HepG2 (cell line): ENCODE measurements around the gene MCF2L. TPM values are rescaled to one million over a fixed set of nuclear protein-coding genes. Genes with fewer than 3 reads are reported as not detected.

Experiments
- BHLHE40 ChIP-seq: IDR thresholded peaks from 2 replicates; pipeline ENCODE4 v1.6.1; 2011; ENCODE audit warnings: low read length, improper control_type of control experiment
- GFI1 ChIP-seq: sonication (generic); formaldehyde crosslinking; IDR thresholded peaks from 2 replicates; pipeline ENCODE4 v1.5.0; 2020; ENCODE audit warnings: missing genetic modification reagents, mild to moderate bottlenecking, borderline replicate concordance
- GZF1 ChIP-seq: sonication (generic); formaldehyde crosslinking; IDR thresholded peaks from 2 replicates; pipeline ENCODE4 v1.5.1; 2020; ENCODE audit warnings: mild to moderate bottlenecking, missing genetic modification reagents
- HMGXB4 ChIP-seq, 2 experiments: sonication (generic) in 1 of 2; formaldehyde crosslinking in 1 of 2; IDR thresholded peaks; 2 replicates each; pipeline versions ENCODE4 v1.4.0 to v1.6.1; 2018 to 2020; ENCODE audit warnings: missing genetic modification reagents in 2 of 2, borderline replicate concordance in 1 of 2, low read depth in 1 of 2, mild to moderate bottlenecking in 1 of 2, missing biosample characterization in 1 of 2
- HNRNPL ChIP-seq: fragments of 200-400 bp; formaldehyde crosslinking; IDR thresholded peaks from 2 replicates; pipeline ENCODE4 v1.6.1; 2017; ENCODE audit warnings: mild to moderate bottlenecking, low read depth, low read length
- IRF1 ChIP-seq: sonication (generic); formaldehyde crosslinking; IDR thresholded peaks from 2 replicates; pipeline ENCODE4 v1.4.0; 2020; ENCODE audit warnings: low read depth, mild to moderate bottlenecking, missing genetic modification reagents
- IRF2 ChIP-seq: IDR thresholded peaks from 2 replicates; pipeline ENCODE4 v1.6.1; 2018; ENCODE audit warnings: missing genetic modification reagents, missing compliant biosample characterization
- PATZ1 ChIP-seq: sonication (generic); formaldehyde crosslinking; IDR thresholded peaks from 2 replicates; pipeline ENCODE4 v1.4.0; 2020; ENCODE audit warnings: missing genetic modification reagents
- RARA ChIP-seq: IDR thresholded peaks from 2 replicates; pipeline ENCODE4 v1.6.1; 2016; ENCODE audit warnings: missing genetic modification reagents, missing compliant biosample characterization
- RFXANK ChIP-seq: IDR thresholded peaks from 2 replicates; pipeline ENCODE4 v1.6.1; 2016
- SMC3 ChIP-seq: IDR thresholded peaks from 2 replicates; pipeline ENCODE4 v1.6.1; 2011; ENCODE audit warnings: low read length, improper control_type of control experiment
- ZFP36 ChIP-seq: fragments of 150-350 bp; IDR thresholded peaks from 2 replicates; pipeline ENCODE4 v1.6.1; 2018; ENCODE audit warnings: borderline replicate concordance, low read length, low read depth; ENCODE audit not compliant: partially characterized antibody
- ZFP90 ChIP-seq: sonication (generic); formaldehyde crosslinking; IDR thresholded peaks from 2 replicates; pipeline ENCODE4 v1.8.0; 2022; ENCODE audit warnings: missing genetic modification reagents, mild to moderate bottlenecking, inconsistent platforms, borderline replicate concordance
- ZNF609 ChIP-seq: sonication (generic); formaldehyde crosslinking; IDR thresholded peaks from 2 replicates; pipeline ENCODE4 v1.4.0; 2020; ENCODE audit warnings: mild to moderate bottlenecking, missing genetic modification reagents, borderline replicate concordance
- ZNF619 ChIP-seq: sonication (generic); formaldehyde crosslinking; IDR thresholded peaks from 2 replicates; pipeline ENCODE4 v1.4.0; 2020; ENCODE audit warnings: mild to moderate bottlenecking, missing genetic modification reagents
- ZNF639 ChIP-seq: conservative IDR thresholded peaks from 2 replicates; pipeline ENCODE4 v1.6.1; 2018; ENCODE audit warnings: missing genetic modification reagents
- ZSCAN9 ChIP-seq: IDR thresholded peaks from 2 replicates; pipeline ENCODE4 v1.6.1; 2016; ENCODE audit warnings: borderline replicate concordance
- polyA plus RNA-seq, 8 experiments: library from polyadenylated mRNA; depleted of rRNA in 3 of 8; stranded (reverse) in 7 of 8; unstranded in 1 of 8; fragments of >200 nt; fragmentation: Illumina TruSeq in 4 of 8; extraction: Trizol in 4 of 8; gene quantifications; 2 replicates each; pipeline versions ENCODE4 v1.2.1 to v1.2.3, GENCODE V29; 2011 to 2016; ENCODE audit warnings: low read depth in 4 of 8, missing spikeins in 1 of 8, mixed read lengths in 1 of 8; ENCODE audit not compliant: insufficient read depth in 1 of 8
- total RNA-seq, 5 experiments: library from RNA; depleted of rRNA; stranded (reverse); fragments of >200 nt; fragmentation: Illumina TruSeq; extraction: Trizol; gene quantifications; 2 replicates each; pipeline ENCODE4 v1.2.3, GENCODE V29; 2016; ENCODE audit warnings: low read depth in 1 of 5

MCF2L gene
- total and polyA plus RNA-seq, 2 of the 13 experiments (the other 11 are each of a cell fraction or from before 2014, with no cell fraction given), result 19.4 to 28.4 TPM

GRCh38 chr13:112951674-112952371, 17.2 kb upstream of the MCF2L start (continued):
- TF ChIP-seq PATZ1 (peak; percentile 64), ZNF639 (CRISPR knock-in tag) (no peak), ZFP90 (CRISPR knock-in tag) (no peak), HMGXB4 (CRISPR knock-in tag; IDR thresholded peaks at IDR 0.05; ENCODE audit: borderline replicate concordance in 1 of 2, low read depth in 1 of 2) (peak in 1 of 2 experiments; percentile 47; a peak in 1 of 4 replicates), ZSCAN9 (CRISPR knock-in tag) (peak; percentile 66), IRF2 (CRISPR knock-in tag) (peak; percentile 66), IRF1 (CRISPR knock-in tag) (peak; percentile 66; the same call in 1 of the 2 replicates), ZFP36 (no peak), GZF1 (CRISPR knock-in tag) (no peak), RFXANK (CRISPR knock-in tag) (peak; percentile 62; the same call in 1 of the 2 replicates), SMC3 (no peak; the same call in 1 of the 2 replicates), ZNF619 (CRISPR knock-in tag) (no peak), BHLHE40 (peak; percentile 97), GFI1 (CRISPR knock-in tag) (peak; percentile 99), ZNF609 (peak; percentile 96), RARA (CRISPR knock-in tag) (peak; percentile 96), HNRNPL (no peak)
